SK-N-SH (cell line): ENCODE data around the gene TET1. TPM values are rescaled to one million over a fixed set of nuclear protein-coding genes. Genes with fewer than 3 reads are reported as not detected.
A peak's percentile ranks its signal among the peaks of the same experiment; 100 is the strongest.

Experiments
- CTCF ChIA-PET: fragments of 300-600, 350-600 bp; formaldehyde crosslinking; extraction: SDS; loops from one replicate; lab custom pipeline; 2021; lab: Yijun Ruan, JAX
- POLR2A ChIA-PET: fragments of 350-600 bp; sonication (Branson Sonifier 250); formaldehyde crosslinking; extraction: SDS; loops from one replicate; lab custom pipeline; 2020; ENCODE audit warnings: antibody characterized with exemption, inconsistent platforms; lab: Yijun Ruan, JAX
- DNase-seq: peaks from one replicate; pipeline ENCODE4 v3.0.0; 2012
- H2AFZ ChIP-seq: fragments of 200-600 bp; sonication (generic); 2 replicates; pipeline ENCODE4 v1.8.1; 2016; ENCODE audit warnings: antibody characterized with exemption, mild to moderate bottlenecking, low read depth
- H3F3A ChIP-seq: fragments of 200-600 bp; sonication (generic); replicated peaks from 2 replicates; pipeline ENCODE3; 2016; ENCODE audit warnings: antibody characterized with exemption, mild to moderate bottlenecking; ENCODE audit not compliant: insufficient read depth
- H3K27ac ChIP-seq, 2 experiments: fragments of 200-500 bp in 1 of 2; fragments of 200-600 bp in 1 of 2; sonication (Bioruptor generic) in 1 of 2; sonication (generic), shearing (Covaris generic) in 1 of 2; 2 replicates each; pipeline versions ENCODE4 v1.5.1 to v1.6.1; 2014 to 2016; ENCODE audit warnings: low read depth in 2 of 2, inconsistent platforms in 1 of 2, low read length in 1 of 2, mild to moderate bottlenecking in 1 of 2, mixed read lengths in 1 of 2
- H3K27me3 ChIP-seq: fragments of 200-600 bp; sonication (generic), shearing (Covaris generic); 2 replicates; pipeline ENCODE4 v1.6.1; 2016; ENCODE audit warnings: mixed run types; ENCODE audit not compliant: insufficient read depth
- H3K36me3 ChIP-seq, 2 experiments: fragments of 200-500 bp in 1 of 2; fragments of 200-600 bp in 1 of 2; sonication (Bioruptor generic) in 1 of 2; sonication (generic) in 1 of 2; replicated peaks in 1 of 2; 2 replicates each; pipeline versions ENCODE3 to v1.5.1; 2014 to 2016; ENCODE audit warnings: low read length in 1 of 2, mild to moderate bottlenecking in 1 of 2; ENCODE audit not compliant: insufficient read depth in 2 of 2, control insufficient read depth in 1 of 2
- H3K4me1 ChIP-seq, 2 experiments: fragments of 200-500 bp in 1 of 2; fragments of 200-600 bp in 1 of 2; sonication (Bioruptor generic) in 1 of 2; sonication (generic), shearing (Covaris generic) in 1 of 2; 2 replicates each; pipeline versions ENCODE4 v1.5.1 to v1.6.1; 2014 to 2016; ENCODE audit warnings: low read depth in 1 of 2, low read length in 1 of 2, mixed run types in 1 of 2; ENCODE audit not compliant: insufficient read depth in 2 of 2, control insufficient read depth in 1 of 2
- H3K4me2 ChIP-seq: fragments of 200-600 bp; sonication (generic), shearing (Covaris generic); 2 replicates; pipeline ENCODE4 v1.6.1; 2017; ENCODE audit warnings: mixed run types
- H3K4me3 ChIP-seq, 2 experiments: fragments of 200-500 bp in 1 of 2; fragments of 200-600 bp in 1 of 2; sonication (Bioruptor generic) in 1 of 2; sonication (generic), shearing (Covaris generic) in 1 of 2; 2 replicates each; pipeline versions ENCODE4 v1.5.1 to v1.8.1; 2014 to 2016; ENCODE audit warnings: low read depth in 2 of 2, inconsistent platforms in 1 of 2, low read length in 1 of 2, mild to moderate bottlenecking in 1 of 2, mixed read lengths in 1 of 2, moderate library complexity in 1 of 2
- H3K79me2 ChIP-seq: fragments of 200-600 bp; sonication (generic); 2 replicates; pipeline ENCODE4 v1.8.1; 2017; ENCODE audit warnings: mild to moderate bottlenecking; ENCODE audit not compliant: insufficient read depth
- H3K9ac ChIP-seq: fragments of 200-600 bp; sonication (generic); 2 replicates; pipeline ENCODE4 v1.6.1; 2017; ENCODE audit warnings: mixed run types
- H3K9me2 ChIP-seq: fragments of 200-600 bp; sonication (generic); 2 replicates; pipeline ENCODE4 v1.6.1; 2017; ENCODE audit warnings: mixed run types
- H3K9me3 ChIP-seq: fragments of 200-600 bp; sonication (generic); 2 replicates; pipeline ENCODE4 v1.6.1; 2017; ENCODE audit warnings: mixed run types, mild to moderate bottlenecking, moderate library complexity
- H4K20me1 ChIP-seq: fragments of 200-600 bp; sonication (generic); 2 replicates; pipeline ENCODE4 v1.6.1; 2017; ENCODE audit warnings: mild to moderate bottlenecking, mixed run types; ENCODE audit not compliant: insufficient read depth
- EP300 ChIP-seq, 2 experiments: IDR thresholded peaks; 2 replicates each; pipeline versions ENCODE4 v1.4.0 to v1.6.1; 2012; ENCODE audit warnings: borderline replicate concordance in 1 of 2, low read depth in 1 of 2, low read length in 1 of 2
- EZH2phosphoT487 ChIP-seq: fragments of 200-600 bp; sonication (generic); IDR thresholded peaks from 2 replicates; pipeline ENCODE4 v1.6.1; 2017; ENCODE audit warnings: low read depth, mixed run types, mild to moderate bottlenecking, antibody characterized with exemption, moderate library complexity, borderline replicate concordance
- FOSL2 ChIP-seq: IDR thresholded peaks from 2 replicates; pipeline ENCODE4 v1.4.0; 2012; ENCODE audit warnings: low read depth, mild to moderate bottlenecking, moderate library complexity, borderline replicate concordance
- FOXJ3 ChIP-seq: sonication (generic); formaldehyde crosslinking; IDR thresholded peaks from 2 replicates; pipeline ENCODE4 v1.5.1; 2020; ENCODE audit warnings: mild to moderate bottlenecking, missing genetic modification reagents
- GABPA ChIP-seq: IDR thresholded peaks from 2 replicates; pipeline ENCODE4 v1.4.0; 2012; ENCODE audit warnings: low read depth, mild to moderate bottlenecking
- GATA2 ChIP-seq: sonication (generic); formaldehyde crosslinking; IDR thresholded peaks from 2 replicates; pipeline ENCODE4 v1.5.0; 2020; ENCODE audit warnings: mild to moderate bottlenecking, missing genetic modification reagents
- IRF3 ChIP-seq: fragments of 150-350 bp; IDR thresholded peaks from 2 replicates; pipeline ENCODE4 v1.6.1; 2016; ENCODE audit warnings: mild to moderate bottlenecking, low read depth, low read length
- JUND ChIP-seq: IDR thresholded peaks from 2 replicates; pipeline ENCODE4 v1.4.0; 2012
- MEF2A ChIP-seq: IDR thresholded peaks from 2 replicates; pipeline ENCODE4 v1.4.0; 2012; ENCODE audit warnings: low read depth, borderline replicate concordance
- MXI1 ChIP-seq: IDR thresholded peaks from 2 replicates; pipeline ENCODE4 v1.6.1; 2012; ENCODE audit warnings: mild to moderate bottlenecking, low read depth, low read length, improper control_type of control experiment
- NFIC ChIP-seq: IDR thresholded peaks from 2 replicates; pipeline ENCODE4 v1.4.0; 2012; ENCODE audit warnings: borderline replicate concordance
- PBX3 ChIP-seq: IDR thresholded peaks from 2 replicates; pipeline ENCODE4; 2012
- POLR2AphosphoS5 ChIP-seq: IDR thresholded peaks from 2 replicates; pipeline ENCODE4 v1.6.1; 2012; ENCODE audit warnings: low read depth, low read length
- RCOR1 ChIP-seq: fragments of 150-350 bp; IDR thresholded peaks from 2 replicates; pipeline ENCODE4 v1.6.1; 2017; ENCODE audit warnings: antibody characterized with exemption, low read length
- RFX5 ChIP-seq: IDR thresholded peaks from 2 replicates; pipeline ENCODE4 v1.6.1; 2012; ENCODE audit warnings: mild to moderate bottlenecking, improper control_type of control experiment, low read length
- RXRA ChIP-seq: IDR thresholded peaks from 2 replicates; pipeline ENCODE4 v1.4.0; 2012; ENCODE audit warnings: low read depth, mild to moderate bottlenecking, borderline replicate concordance
- TCF12 ChIP-seq: IDR thresholded peaks from 2 replicates; pipeline ENCODE4 v1.4.0; 2012
- TEAD4 ChIP-seq: IDR thresholded peaks from 2 replicates; pipeline ENCODE4 v1.4.0; 2012; ENCODE audit warnings: mild to moderate bottlenecking, borderline replicate concordance; ENCODE audit not compliant: insufficient read depth
- USF2 ChIP-seq: fragments of 150-350 bp; IDR thresholded peaks from 2 replicates; pipeline ENCODE4 v1.6.1; 2017; ENCODE audit warnings: antibody characterized with exemption, low read length, low read depth, borderline replicate concordance
- ZBTB33 ChIP-seq: IDR thresholded peaks from 2 replicates; pipeline ENCODE4 v1.4.0; 2012; ENCODE audit warnings: low read depth, borderline replicate concordance
- WGBS: methylation state at CpG from one replicate; pipeline ENCODE4 v1.1.6; 2017; ENCODE audit warnings: low lambda C conversion rate; 5-methylcytosine and 5-hydroxymethylcytosine counted together
- polyA plus RNA-seq, 3 experiments: library from polyadenylated mRNA; depleted of rRNA; stranded (reverse); fragments of >200 nt; gene quantifications; 2 replicates each; pipeline ENCODE4 v1.2.3, GENCODE V29; 2012

The TET1 gene
- polyA plus RNA-seq, 1 of the 3 experiments (the other 2 are of a cell fraction) = 0.38 TPM

GRCh38 chr10:68647672-68648341 lies 87.7 kb downstream of the TET1 start:
- ChIA-PET CTCF (interaction anchor here (1.3 kb wide), 2 partner anchors 10 to 12 kb away, joined by 4 to 6 read pairs; no protein-coding TSS in a partner anchor), POLR2A (no interaction called here)
- peaks cover 10% of the 10 kb centered on the region in 2 experiments for H3K36me3 ChIP-seq
- WGBS = 87% methylated on average over 2 of the region's 2 CpGs
- no peaks in the 10 kb centered on the region for H3K27me3 ChIP-seq
- peaks cover 0 to 6% of the 10 kb centered on the region in 2 experiments; a peak in 1 of 4 replicates for H3K4me1 ChIP-seq
- H3K9me2 ChIP-seq = no peaks in the 10 kb centered on the region
- 0 out of 2 replicates have a peak overlapping the region, but pooled peaks have one; percentile 47 for H2AFZ ChIP-seq
- H3K79me2 ChIP-seq = peaks cover 24% of the 10 kb centered on the region
- peaks cover 21% of the 10 kb centered on the region for H3F3A ChIP-seq
- DNase-seq = no peak
- H3K27ac ChIP-seq = peak overlapping the region; percentile 41 to 98; a peak in 3 of 4 replicates
- H3K9me3 ChIP-seq = no peaks in the 10 kb centered on the region
- H3K4me2 ChIP-seq = peak overlapping the region; percentile 21; the same call in 1 of the 2 replicates
- H3K4me3 ChIP-seq = no peak overlapping the region
- H4K20me1 ChIP-seq = no peaks in the 10 kb centered on the region
- TF ChIP-seq TCF12 (peak; percentile 71), RXRA (no peak), FOSL2 (peak; percentile 91), MEF2A (no peak), EP300 (IDR thresholded peaks at IDR 0.05; ENCODE audit: borderline replicate concordance in 1 of 2, low read depth in 1 of 2, low read length in 1 of 2) (peak in 1 of 2 experiments; percentile 19; a peak in 1 of 4 replicates), JUND (peak; percentile 80), POLR2AphosphoS5 (no peak; the same call in 1 of the 2 replicates), NFIC (no peak), PBX3 (0 out of 2 replicates have a peak, but pooled peaks have one; percentile 21), GABPA (no peak), RFX5 (no peak)
- TF ChIP-seq, all 33 proteins: peak for 5
- H3K9ac ChIP-seq = peak overlapping the region; percentile 46; the same call in 1 of the 2 replicates

GRCh38 chr10:68655620-68656126 lies 95.5 kb downstream of the TET1 start:
- peaks cover 5% of the 10 kb centered on the region; the same call in 1 of the 2 replicates for H3K79me2 ChIP-seq
- H2AFZ ChIP-seq = no peak overlapping the region
- POLR2A ChIA-PET = no interaction called here
- H3K27ac ChIP-seq = no peak overlapping the region
- H3F3A ChIP-seq = no peaks in the 10 kb centered on the region
- H3K4me1 ChIP-seq = no peaks in the 10 kb centered on the region
- no peak overlapping the region for H3K4me3 ChIP-seq
- no peak overlapping the region for H3K4me2 ChIP-seq
- no peak overlapping the region for H3K9ac ChIP-seq
- H3K27me3 ChIP-seq = no peaks in the 10 kb centered on the region
- DNase-seq = no peak
- TF ChIP-seq GATA2 (CRISPR knock-in tag) (no peak), MXI1 (no peak), ZBTB33 (no peak), USF2 (no peak), IRF3 (no peak), FOXJ3 (CRISPR knock-in tag) (no peak), TEAD4 (no peak), EZH2phosphoT487 (no peak), RCOR1 (no peak), JUND (no peak), NFIC (no peak)
- no peaks in the 10 kb centered on the region for H4K20me1 ChIP-seq
- no peaks in the 10 kb centered on the region for H3K9me2 ChIP-seq
- H3K36me3 ChIP-seq = peaks cover 4 to 16% of the 10 kb centered on the region in 2 experiments
- 82% methylated on average over 3 of the region's 3 CpGs for WGBS
- H3K9me3 ChIP-seq = no peaks in the 10 kb centered on the region
- CTCF ChIA-PET = no interaction called here
